B cell (primary cell): ENCODE results near the gene DAB2IP. TPM values are rescaled to one million over a fixed set of nuclear protein-coding genes. Genes with fewer than 3 reads are reported as not detected.

Source experiments
- ATAC-seq: fragments of 200-7000 bp; cut with Tn5 transposase; one replicate; pipeline ENCODE4 v1.10.0; 2021; ENCODE audit warnings: low read depth, mild to moderate bottlenecking, moderate number of reproducible peaks, moderate library complexity
- CTCF ChIA-PET: fragments of 350-600 bp; sonication (Branson Sonifier 250); formaldehyde crosslinking; loops from one replicate; lab custom pipeline; 2021; ENCODE audit warnings: antibody characterized with exemption, inconsistent platforms; lab: Charles Lee
- POLR2A ChIA-PET: fragments of 350-600 bp; sonication (Branson Sonifier 250); formaldehyde crosslinking; loops from one replicate; lab custom pipeline; 2021; ENCODE audit warnings: antibody characterized with exemption; lab: Charles Lee
- DNase-seq: peaks from one replicate; pipeline ENCODE4 v3.0.0; 2013
- H2AFZ ChIP-seq: 2 replicates; pipeline ENCODE4 v1.6.1; 2012; ENCODE audit warnings: mild to moderate bottlenecking, low read depth, low read length; ENCODE audit not compliant: insufficient read depth, poor library complexity, severe bottlenecking
- H3K27ac ChIP-seq, 2 donors: 1 replicate in 1 of 2; 2 replicates in 1 of 2; pipeline ENCODE4 v1.5.1; 2012 to 2013; ENCODE audit warnings: low read length in 2 of 2, mild to moderate bottlenecking in 2 of 2, moderate library complexity in 1 of 2
- H3K27me3 ChIP-seq, 4 experiments: fragments of 200-600 bp in 1 of 4; sonication (generic) in 1 of 4; replicated peaks in 1 of 4; 1 replicate in 2 of 4; 2 replicates in 2 of 4; pipeline versions ENCODE4 v1.6.1 to v1.7.0; 2013 to 2016; ENCODE audit warnings: low read length in 3 of 4, mild to moderate bottlenecking in 2 of 4, mixed read lengths in 1 of 4, moderate library complexity in 1 of 4; ENCODE audit not compliant: insufficient read depth in 4 of 4, control insufficient read depth in 3 of 4; ENCODE audit errors: control extremely low read depth in 1 of 4
- H3K36me3 ChIP-seq, 2 experiments: replicated peaks in 1 of 2; 1 replicate in 1 of 2; 2 replicates in 1 of 2; pipeline versions ENCODE4 v1.6.1 to v1.7.1; 2013; ENCODE audit warnings: low read length in 1 of 2; ENCODE audit not compliant: insufficient read depth in 2 of 2, control insufficient read depth in 1 of 2; ENCODE audit errors: control extremely low read depth in 1 of 2, extremely low read depth in 1 of 2
- H3K4me1 ChIP-seq, 2 donors: fragments of 200-600 bp in 1 of 2; sonication (generic) in 1 of 2; 1 replicate in 1 of 2; 2 replicates in 1 of 2; pipeline versions ENCODE4 v1.5.1 to v1.6.1; 2013 to 2017; ENCODE audit warnings: low read length in 2 of 2; ENCODE audit not compliant: control insufficient read depth in 2 of 2, insufficient read depth in 2 of 2
- H3K4me2 ChIP-seq: replicated peaks from 2 replicates; pipeline ENCODE3; 2012; ENCODE audit warnings: mild to moderate bottlenecking, low read depth, low read length; ENCODE audit not compliant: poor library complexity, severe bottlenecking
- H3K4me3 ChIP-seq, 5 experiments: fragments of 200-600 bp in 1 of 5; sonication (generic) in 1 of 5; 1 replicate in 3 of 5; 2 replicates in 2 of 5; pipeline versions ENCODE4 v1.5.1 to v1.7.0; 2011 to 2016; ENCODE audit warnings: low read length in 4 of 5, mild to moderate bottlenecking in 4 of 5, low read depth in 2 of 5, control low read depth in 1 of 5, moderate library complexity in 1 of 5; ENCODE audit not compliant: insufficient read depth in 1 of 5; ENCODE audit errors: control extremely low read depth in 1 of 5, extremely low read depth in 1 of 5
- H3K79me2 ChIP-seq: fragments of 200-600 bp; sonication (generic); one replicate; pipeline ENCODE4 v1.6.0; 2016; ENCODE audit warnings: low read length; ENCODE audit not compliant: control insufficient read depth, insufficient read depth
- H3K9ac ChIP-seq: fragments of 200-600 bp; sonication (generic); 2 replicates; pipeline ENCODE4 v1.6.1; 2017; ENCODE audit warnings: mild to moderate bottlenecking, low read length, moderate library complexity
- H3K9me3 ChIP-seq, 3 donors: one replicate each; pipeline versions ENCODE4 v1.6.1 to v1.7.1; 2013; ENCODE audit warnings: low read length in 2 of 3; ENCODE audit not compliant: control insufficient read depth in 2 of 3, insufficient read depth in 1 of 3; ENCODE audit errors: control extremely low read depth in 1 of 3
- H4K20me1 ChIP-seq: 2 replicates; pipeline ENCODE4 v1.6.0; 2012; ENCODE audit warnings: mild to moderate bottlenecking, low read length; ENCODE audit not compliant: insufficient read depth, control insufficient read depth, poor library complexity, severe bottlenecking
- H3K27ac Mint-ChIP-seq: one replicate; pipeline ENCODE4 v1.8.0; 2021; ENCODE audit warnings: mixed read lengths
- H3K27me3 Mint-ChIP-seq: one replicate; pipeline ENCODE4 v1.8.0; 2021; ENCODE audit warnings: mixed read lengths
- H3K4me1 Mint-ChIP-seq: one replicate; pipeline ENCODE4 v1.8.0; 2021; ENCODE audit warnings: mixed read lengths
- H3K4me3 Mint-ChIP-seq: one replicate; pipeline ENCODE4 v1.8.0; 2021; ENCODE audit warnings: mixed read lengths
- H3K9me3 Mint-ChIP-seq: one replicate; pipeline ENCODE4 v1.8.0; 2022; ENCODE audit warnings: mixed read lengths; ENCODE audit not compliant: insufficient read depth
- CTCF ChIP-seq: fragments of 200-600 bp; IDR thresholded peaks from one replicate; pipeline ENCODE4 v1.8.0; 2022; ENCODE audit warnings: antibody characterized with exemption, mild to moderate bottlenecking
- EZH2 ChIP-seq: IDR thresholded peaks from 2 replicates; pipeline ENCODE4 v1.6.1; 2012; ENCODE audit warnings: borderline replicate concordance, low read depth, mild to moderate bottlenecking, moderate library complexity, low read length; ENCODE audit not compliant: insufficient read depth, poor library complexity, severe bottlenecking
- WGBS: methylation state at CpG from one replicate; pipeline ENCODE4 v1.1.5; 2013; ENCODE audit warnings: missing lambda C conversion rate; ENCODE audit not compliant: insufficient coverage; 5-methylcytosine and 5-hydroxymethylcytosine counted together
- intact Hi-C: fragments of 100-400 bp; cut with micrococcal nuclease; formaldehyde crosslinking; loops from one replicate; pipeline ENCODE4 v1.10.0; 2022
- polyA plus RNA-seq: library from polyadenylated mRNA; depleted of rRNA; stranded (reverse); fragments of >200 nt; gene quantifications from 2 replicates; pipeline ENCODE4 v1.2.3, GENCODE V29; 2012
- total RNA-seq, 2 donors: library from RNA; stranded (reverse); fragments of 120-200 nt in 1 of 2; gene quantifications; 1 replicate in 1 of 2; 2 replicates in 1 of 2; pipeline versions ENCODE4 v1.2.3 to v1.2.4, GENCODE V29; 2013 to 2022

DAB2IP gene
- total and polyA plus RNA-seq, 2 donors (not counting 1 experiment from before 2014, with no cell fraction given), result 1.1 to 3.9 TPM

- no peaks in the 10 kb centered on the region for H3K79me2 ChIP-seq
- Mint-ChIP-seq H3K4me3 (no peak overlapping the region), H3K9me3 (no peaks in the 10 kb centered on the region), H3K4me1 (peaks cover 14% of the 10 kb centered on the region), H3K27me3 (no peaks in the 10 kb centered on the region), H3K27ac (no peak overlapping the region)
- H3K4me2 ChIP-seq, result no peak overlapping the region
- ATAC-seq, result no peak
- no peak overlapping the region for H3K4me3 ChIP-seq
- intact Hi-C loops, result no loop called here
- WGBS, result 91% methylated on average over 6 of the region's 13 CpGs
- ChIA-PET POLR2A (no interaction called here), CTCF (no interaction called here)
- no peaks in the 10 kb centered on the region for H3K27me3 ChIP-seq
- H3K27ac ChIP-seq, result no peak overlapping the region
- no peak overlapping the region for H2AFZ ChIP-seq
- DNase-seq, result no peak
- H4K20me1 ChIP-seq, result no peaks in the 10 kb centered on the region
- no peaks in the 10 kb centered on the region for H3K4me1 ChIP-seq
- no peaks in the 10 kb centered on the region for H3K9me3 ChIP-seq
- no peak overlapping the region for H3K9ac ChIP-seq
- no peak for TF ChIP-seq EZH2
- no peak for TF ChIP-seq CTCF
- no peaks in the 10 kb centered on the region for H3K36me3 ChIP-seq
Measured at GRCh38 chr9:121823451-121824169, 172.2 kb downstream of the DAB2IP start.

- H3K9me3 ChIP-seq, result no peaks in the 10 kb centered on the region
- H3K9ac ChIP-seq, result no peak overlapping the region
- no peaks in the 10 kb centered on the region for H3K27me3 ChIP-seq
- no peak overlapping the region for H3K27ac Mint-ChIP-seq
- intact Hi-C loops, result no loop called here
- no peak overlapping the region for H3K4me2 ChIP-seq
- ATAC-seq (no peak), DNase-seq (no peak)
- WGBS, result 83% methylated on average over 4 of the region's 4 CpGs
- H3K27me3 Mint-ChIP-seq, result no peaks in the 10 kb centered on the region
- POLR2A ChIA-PET, result no interaction called here
- no peak overlapping the region for H3K4me3 ChIP-seq
- peaks cover 9% of the 10 kb centered on the region for H3K4me1 Mint-ChIP-seq
- no peak for TF ChIP-seq CTCF
- no peak for TF ChIP-seq EZH2
- H3K4me3 Mint-ChIP-seq, result no peak overlapping the region
- no peaks in the 10 kb centered on the region for H4K20me1 ChIP-seq
- no peaks in the 10 kb centered on the region for H3K36me3 ChIP-seq
- H3K27ac ChIP-seq, result no peak overlapping the region
- H3K79me2 ChIP-seq, result no peaks in the 10 kb centered on the region
- CTCF ChIA-PET, result no interaction called here
- H3K9me3 Mint-ChIP-seq, result no peaks in the 10 kb centered on the region
- no peaks in the 10 kb centered on the region for H3K4me1 ChIP-seq
- no peak overlapping the region for H2AFZ ChIP-seq
Measured at GRCh38 chr9:121824651-121825030, 173.2 kb downstream of the DAB2IP start.
